Adrenal gland (tissue), 12 donors: ENCODE measurements around the gene CYP2U1. TPM values are rescaled to one million over a fixed set of nuclear protein-coding genes. Genes with fewer than 3 reads are reported as not detected.

ENCODE experiments used
- DNase-seq, 7 donors: peaks; one replicate each; pipeline ENCODE4 v3.0.0-alpha.2; 2019 to 2020
- H3K27ac ChIP-seq, 5 donors: fragments of 200-600 bp; sonication (generic) in 4 of 5; 1 replicate in 3 of 5; 2 replicates in 2 of 5; pipeline versions ENCODE4 v1.5.1 to v1.8.0; 2016 to 2020; ENCODE audit warnings: mild to moderate bottlenecking in 1 of 5
- H3K27me3 ChIP-seq: fragments of 200-600 bp; 2 replicates; pipeline ENCODE4 v1.8.0; 2021
- H3K36me3 ChIP-seq, 2 donors: fragments of 200-600 bp; replicated peaks in 1 of 2; 1 replicate in 1 of 2; 2 replicates in 1 of 2; pipeline versions ENCODE4 v1.5.1 to v1.8.0; 2018 to 2022
- H3K4me1 ChIP-seq, 2 donors: fragments of 200-600 bp; replicated peaks in 1 of 2; 1 replicate in 1 of 2; 2 replicates in 1 of 2; pipeline versions ENCODE4 v1.5.1 to v1.8.0; 2018 to 2021
- H3K4me3 ChIP-seq, 4 donors: fragments of 200-600 bp; sonication (generic) in 3 of 4; one replicate each; pipeline ENCODE4 v1.5.1; 2016 to 2018
- H3K9me3 ChIP-seq, 3 donors: fragments of 200-600 bp; sonication (generic) in 1 of 3; replicated peaks in 1 of 3; 1 replicate in 2 of 3; 2 replicates in 1 of 3; pipeline versions ENCODE4 v1.5.1 to v1.8.0; 2016 to 2021
- CTCF ChIP-seq, 6 experiments: fragments of 450-650 bp in 4 of 6; fragments of 200-600 bp in 2 of 6; sonication (generic) in 1 of 6; IDR thresholded peaks; 1 replicate in 5 of 6; 2 replicates in 1 of 6; pipeline versions ENCODE4 v1.5.1 to v1.8.0; 2016 to 2021; ENCODE audit warnings: antibody characterized with exemption in 6 of 6, mild to moderate bottlenecking in 2 of 6, moderate library complexity in 1 of 6
- POLR2A ChIP-seq, 2 donors: fragments of 450-650 bp; IDR thresholded peaks; one replicate each; pipeline ENCODE4 v1.6.1; 2017; ENCODE audit warnings: antibody characterized with exemption in 2 of 2, mild to moderate bottlenecking in 2 of 2, moderate library complexity in 1 of 2
- WGBS, 4 donors: extraction: QIAGEN DNeasy Blood & Tissue Kit in 2 of 4; methylation state at CpG; one replicate each; pipeline versions ENCODE4 v1.1.5 to v1.1.7; 2013 to 2017; 5-methylcytosine and 5-hydroxymethylcytosine counted together
- intact Hi-C, 2 donors: fragments of 100-400 bp; cut with DNase I; formaldehyde crosslinking; loops; one replicate each; pipeline versions ENCODE4 v1.14.1 to v1.15.0; 2022 to 2023
- polyA plus RNA-seq, 3 donors: library from polyadenylated mRNA; stranded (reverse); fragments of 200-250 nt in 2 of 3; fragments of 350-450 nt in 1 of 3; fragmentation: Illumina TruSeq in 1 of 3; extraction: RNeasy Lipid Tissue Mini Kit (QIAGEN cat#74804) in 1 of 3; gene quantifications; one replicate each; pipeline ENCODE4 v1.2.3, GENCODE V29; 2013 to 2014
- total RNA-seq, 9 donors: library from RNA; depleted of rRNA in 4 of 9; stranded (reverse); fragments of >200 nt in 4 of 9; fragments of 120-200 nt in 1 of 9; fragmentation: NEBNext Ultra II Directional in 1 of 9; extraction: Animal tissue kit (Norgen Biotek cat#: 25700) in 1 of 9; gene quantifications; one replicate each; pipeline versions ENCODE4 v1.1.0 to v1.2.4, GENCODE V29; 2013 to 2023
- donor health status: healthy with polysubstance abuse.
- donor health status: Bipolar disorder and iron deficiency.
- donor health status: DM: yes; HTN: yes; CAD: no.
- donor health status: DM: no; HTN: no; CAD: no.
- donor health status: DM: no; HTN: no; CAD: no.
- donor health status: DM: yes; HTN: yes; CAD: no.

Gene CYP2U1
- total and polyA plus RNA-seq, 12 donors, result 2.3 to 21.3 (median 8.3) TPM

- TF ChIP-seq CTCF (IDR thresholded peaks at IDR 0.05) (no peak), POLR2A (IDR thresholded peaks at IDR 0.05) (no peak)
- intact Hi-C loops, result no loop called here
- Histone ChIP-seq H3K4me1 (no peaks in the 10 kb centered on the region), H3K36me3 (no peaks in the 10 kb centered on the region), H3K27me3 (no peaks in the 10 kb centered on the region), H3K27ac (no peak overlapping the region), H3K4me3 (no peak overlapping the region), H3K9me3 (no peaks in the 10 kb centered on the region)
- 40 to 58% (median 49%) methylated on average over 1 of the region's 1 CpG for WGBS, 4 donors
- DNase-seq, result no peak
Observed at GRCh38 chr4:107896646-107897045, 34.7 kb upstream of the CYP2U1 start.

GRCh38 chr4:107897823-107898222, 33.5 kb upstream of the CYP2U1 start:
- H3K4me1 ChIP-seq, result no peaks in the 10 kb centered on the region
- H3K4me3 ChIP-seq, result no peak overlapping the region

GRCh38 chr4:107900067-107900466, 31.3 kb upstream of the CYP2U1 start:
- WGBS, 4 donors, result 86 to 88% (median 87%) methylated on average over 4 of the region's 4 CpGs
- no peak for DNase-seq
- no peaks in the 10 kb centered on the region for H3K4me1 ChIP-seq

More at GRCh38 chr4:107897823-107898222, 33.5 kb upstream of the CYP2U1 start:
- intact Hi-C loops, result no loop called here
- Histone ChIP-seq H3K9me3 (no peaks in the 10 kb centered on the region), H3K27me3 (no peaks in the 10 kb centered on the region), H3K27ac (no peak overlapping the region), H3K36me3 (no peaks in the 10 kb centered on the region)
- no peak for DNase-seq
- TF ChIP-seq CTCF (IDR thresholded peaks at IDR 0.05), result no peak
- no peak for TF ChIP-seq POLR2A (IDR thresholded peaks at IDR 0.05)

GRCh38 chr4:107900508-107900907, 30.8 kb upstream of the CYP2U1 start:
- Histone ChIP-seq H3K27me3 (no peaks in the 10 kb centered on the region), H3K27ac (no peak overlapping the region), H3K4me1 (no peaks in the 10 kb centered on the region)

More at GRCh38 chr4:107900067-107900466, 31.3 kb upstream of the CYP2U1 start:
- H3K36me3 ChIP-seq, result no peaks in the 10 kb centered on the region
- no peak overlapping the region for H3K27ac ChIP-seq
- no peak for TF ChIP-seq CTCF (IDR thresholded peaks at IDR 0.05)
- TF ChIP-seq POLR2A (IDR thresholded peaks at IDR 0.05), result no peak
- H3K27me3 ChIP-seq, result no peaks in the 10 kb centered on the region
- intact Hi-C loops, result loop anchor here in 1 of 2 donors (10.0 kb wide), 1 partner anchor 85 kb away; no protein-coding TSS in a partner anchor
- H3K4me3 ChIP-seq, result no peak overlapping the region
- H3K9me3 ChIP-seq, result no peaks in the 10 kb centered on the region

More at GRCh38 chr4:107900508-107900907, 30.8 kb upstream of the CYP2U1 start:
- Histone ChIP-seq H3K9me3 (no peaks in the 10 kb centered on the region), H3K4me3 (no peak overlapping the region), H3K36me3 (no peaks in the 10 kb centered on the region)
- WGBS, 4 donors, result 88 to 93% (median 92%) methylated on average over 3 of the region's 3 CpGs
- no peak for DNase-seq
- TF ChIP-seq CTCF (IDR thresholded peaks at IDR 0.05) (no peak), POLR2A (IDR thresholded peaks at IDR 0.05) (no peak)
- intact Hi-C loops, result loop anchor here in 1 of 2 donors (10.0 kb wide), 1 partner anchor 86 kb away; no protein-coding TSS in a partner anchor
